Endothelial cell of umbilical vein (primary cell): ENCODE data around the gene ZFX. TPM values are rescaled to one million over a fixed set of nuclear protein-coding genes. Genes with fewer than 3 reads are reported as not detected.

Source experiments
- Bru-seq: library from RNA; stranded (reverse); fragments of 400-500 nt; gene quantifications from one replicate; lab custom pipeline; 2021; lab: Mats Ljungman, UMichigan
- BruChase-seq, 2 experiments: library from RNA; stranded (reverse); fragments of 400-500 nt; gene quantifications; one replicate each; lab custom pipeline; 2021; lab: Mats Ljungman, UMichigan
- BruUV-seq: library from RNA; stranded (reverse); fragments of 400-500 nt; replicated peaks from 2 replicates; lab custom pipeline; 2021; lab: Mats Ljungman, UMichigan
- CTCF ChIA-PET: fragments of 300-600, 350-600 bp; sonication (Branson Sonifier 250); formaldehyde crosslinking; loops from one replicate; lab custom pipeline; 2021; ENCODE audit warnings: antibody characterized with exemption, inconsistent platforms; lab: Charles Lee
- POLR2A ChIA-PET: fragments of 300-600, 350-600 bp; sonication (Branson Sonifier 250); formaldehyde crosslinking; loops from one replicate; lab custom pipeline; 2021; ENCODE audit warnings: antibody characterized with exemption, inconsistent platforms; lab: Charles Lee
- DNase-seq: peaks from one replicate; pipeline ENCODE4 v3.0.0-alpha.2; 2011; ENCODE audit warnings: low read depth, low spot score
- FAIRE-seq: peaks from 2 replicates; lab custom pipeline; 2011; peaks lifted over from hg19 to GRCh38; lab: Jason Lieb, UNC
- H2AFZ ChIP-seq: 2 replicates; pipeline ENCODE4 v1.6.0; 2012; ENCODE audit warnings: low read depth, low read length, control low read depth, inconsistent platforms
- H3K27ac ChIP-seq: 2 replicates; pipeline ENCODE4 v1.5.1; 2011; ENCODE audit warnings: low read depth, mild to moderate bottlenecking, control low read depth, low read length, moderate library complexity; ENCODE audit not compliant: insufficient read depth
- H3K27me3 ChIP-seq, 2 experiments: 2 replicates each; pipeline versions ENCODE4 v1.6.0 to v1.6.1; 2011; ENCODE audit warnings: low read length in 2 of 2, mixed read lengths in 1 of 2; ENCODE audit not compliant: control insufficient read depth in 2 of 2, insufficient read depth in 2 of 2
- H3K36me3 ChIP-seq, 2 experiments: 2 replicates in 1 of 2; 3 replicates in 1 of 2; pipeline ENCODE4 v1.5.1; 2011; ENCODE audit warnings: low read length in 2 of 2, mild to moderate bottlenecking in 1 of 2, moderate library complexity in 1 of 2; ENCODE audit not compliant: control insufficient read depth in 2 of 2, insufficient read depth in 2 of 2; ENCODE audit errors: extremely low read depth in 1 of 2
- H3K4me1 ChIP-seq: 3 replicates; pipeline ENCODE4 v1.5.1; 2011; ENCODE audit warnings: mild to moderate bottlenecking, low read length; ENCODE audit not compliant: control insufficient read depth, insufficient read depth; ENCODE audit errors: extremely low read depth
- H3K4me2 ChIP-seq: 2 replicates; pipeline ENCODE4 v1.6.1; 2011; ENCODE audit warnings: low read length, control low read depth, mixed read lengths; ENCODE audit not compliant: insufficient read depth
- H3K4me3 ChIP-seq, 3 experiments: fragments of 200-600 bp in 1 of 3; sonication (generic), shearing (Covaris generic) in 1 of 3; replicated peaks in 1 of 3; 2 replicates each; pipeline ENCODE4 v1.5.1; 2011 to 2016; ENCODE audit warnings: control low read depth in 3 of 3, low read length in 3 of 3, mild to moderate bottlenecking in 2 of 3, inconsistent platforms in 1 of 3, low read depth in 1 of 3, moderate library complexity in 1 of 3; ENCODE audit not compliant: insufficient read depth in 1 of 3
- H3K79me2 ChIP-seq: 2 replicates; pipeline ENCODE4 v1.6.0; 2012; ENCODE audit warnings: low read length, inconsistent platforms; ENCODE audit not compliant: control insufficient read depth, insufficient read depth
- H3K9ac ChIP-seq: replicated peaks from 2 replicates; pipeline ENCODE3; 2011; ENCODE audit warnings: low read length, control low read depth; ENCODE audit not compliant: insufficient read depth; ENCODE audit errors: extremely low read depth
- H3K9me1 ChIP-seq: replicated peaks from 3 replicates; pipeline ENCODE4 v1.6.0; 2011; ENCODE audit warnings: mild to moderate bottlenecking, low read length; ENCODE audit not compliant: control insufficient read depth, insufficient read depth; ENCODE audit errors: extremely low read depth
- H3K9me3 ChIP-seq: replicated peaks from 2 replicates; pipeline ENCODE4 v1.5.1; 2012; ENCODE audit warnings: low read length, inconsistent platforms; ENCODE audit not compliant: control insufficient read depth, insufficient read depth
- H4K20me1 ChIP-seq: replicated peaks from 2 replicates; pipeline ENCODE3; 2011; ENCODE audit warnings: mild to moderate bottlenecking, low read length; ENCODE audit not compliant: control insufficient read depth, insufficient read depth; ENCODE audit errors: extremely low read depth
- EZH2 ChIP-seq: IDR thresholded peaks from 2 replicates; pipeline ENCODE4 v1.6.1; 2012; ENCODE audit warnings: borderline replicate concordance, low read depth, mild to moderate bottlenecking, moderate library complexity, low read length, inconsistent platforms; ENCODE audit not compliant: severe bottlenecking
- FOS ChIP-seq: IDR thresholded peaks from 2 replicates; pipeline ENCODE4 v1.6.1; 2011; ENCODE audit warnings: mild to moderate bottlenecking, low read length, moderate library complexity, borderline replicate concordance; ENCODE audit not compliant: insufficient read depth
- GATA2 ChIP-seq: IDR thresholded peaks from 2 replicates; pipeline ENCODE4 v1.7.0; 2011; ENCODE audit warnings: low read depth, mild to moderate bottlenecking, moderate library complexity, mixed read lengths, low read length; ENCODE audit not compliant: insufficient read length, insufficient read depth
- JUN ChIP-seq: IDR thresholded peaks from 2 replicates; pipeline ENCODE4 v1.6.1; 2011; ENCODE audit warnings: borderline replicate concordance, low read depth; ENCODE audit not compliant: insufficient read length, insufficient read depth
- MAX ChIP-seq: IDR thresholded peaks from 2 replicates; pipeline ENCODE4 v1.6.1; 2011; ENCODE audit not compliant: insufficient read depth, insufficient read length
- MYC ChIP-seq: IDR thresholded peaks from one replicate; pipeline ENCODE4 v1.6.1; 2011; ENCODE audit warnings: mild to moderate bottlenecking, low read depth, low read length
- POLR2A ChIP-seq: IDR thresholded peaks from 2 replicates; pipeline ENCODE4 v1.6.1; 2012; ENCODE audit warnings: low read depth, mild to moderate bottlenecking, control low read depth, low read length
- POLR2AphosphoS5 ChIP-seq: IDR thresholded peaks from 2 replicates; pipeline ENCODE4 v1.6.1; 2012; ENCODE audit warnings: low read depth, mild to moderate bottlenecking, control low read depth, low read length, moderate library complexity; ENCODE audit not compliant: insufficient read depth
- dilution Hi-C: fragments of 300-500 bp; cut with MboI; formaldehyde crosslinking; loops from one replicate; pipeline ENCODE4 v1.15.0; 2019; ENCODE audit warnings: low sequenced_read_pairs; ENCODE audit not compliant: extremely low pct_ligation_motif_present
- intact Hi-C: fragments of 100-400 bp; cut with micrococcal nuclease; formaldehyde crosslinking; loops from one replicate; pipeline ENCODE4 v1.10.0; 2022
- long read RNA-seq: library from polyadenylated mRNA; stranded (forward); transcript quantifications from one replicate; pipeline ENCODE4 v2.0.0, GENCODE V29; 2021
- polyA minus RNA-seq, 3 experiments: library from RNA; depleted of rRNA, polyadenylated mRNA; stranded (reverse); fragments of >200 nt; gene quantifications; 1 replicate in 1 of 3; 2 replicates in 2 of 3; pipeline ENCODE4 v1.2.3, GENCODE V29; 2011
- polyA plus RNA-seq, 4 experiments: library from polyadenylated mRNA; depleted of rRNA in 3 of 4; stranded (reverse) in 3 of 4; unstranded in 1 of 4; fragments of >200 nt; gene quantifications; 2 replicates each; pipeline versions ENCODE4 v1.2.1 to v1.2.3, GENCODE V29; 2011 to 2012; ENCODE audit warnings: missing spikeins in 1 of 4
- total RNA-seq: library from RNA; stranded (reverse); gene quantifications from 2 replicates; pipeline ENCODE4 v1.2.3, GENCODE V29; 2021
- TF ChIP-seq, protein P1 (sequence below), 2 donors: IDR thresholded peaks; 1 replicate in 1 of 2; 2 replicates in 1 of 2; pipeline ENCODE4 v1.5.1; 2011; ENCODE audit warnings: low read length in 2 of 2, mild to moderate bottlenecking in 2 of 2, moderate library complexity in 2 of 2, control low read depth in 1 of 2, inconsistent platforms in 1 of 2, low read depth in 1 of 2; ENCODE audit not compliant: insufficient read depth in 1 of 2; ENCODE audit errors: extremely low read depth in 1 of 2

Gene ZFX
- total RNA-seq (32.1 and 34.1 TPM in 2 replicates), polyA plus RNA-seq (6.0 and 11.4 TPM in 2 replicates), polyA minus RNA-seq (53.9 and 59.0 TPM in 2 replicates), Bru-seq, nascent RNA (percentile 92 among the genes with signal in this experiment), BruChase-seq, experiment 1, labeled RNA remaining after a 6-hour chase (percentile 82 among the genes with signal in this experiment), BruChase-seq, experiment 2, labeled RNA remaining after a 2-hour chase (percentile 85 among the genes with signal in this experiment)
- polyA plus RNA-seq (2011; cell fraction: cytosol; rRNA removed) = 9.0 and 9.6 TPM in 2 replicates
- 28.2 and 30.6 TPM in 2 replicates for polyA plus RNA-seq (2011; cell fraction: nucleus; rRNA removed)
- 14.8 TPM in 2 replicates for polyA plus RNA-seq (2012)
- polyA minus RNA-seq (2011; cell fraction: cytosol; rRNA and poly(A)+ RNA removed) = 63.0 TPM
- 60.4 and 61.5 TPM in 2 replicates for polyA minus RNA-seq (2011; cell fraction: nucleus; rRNA and poly(A)+ RNA removed)
- long read RNA-seq, full-length matches to known transcripts = 1 of 8 reads
- long read RNA-seq, partial matches to known transcripts = 0 of 8 reads
- long read RNA-seq, other reads (novel, unspliced or antisense) = 7 of 8 reads

DNA sequence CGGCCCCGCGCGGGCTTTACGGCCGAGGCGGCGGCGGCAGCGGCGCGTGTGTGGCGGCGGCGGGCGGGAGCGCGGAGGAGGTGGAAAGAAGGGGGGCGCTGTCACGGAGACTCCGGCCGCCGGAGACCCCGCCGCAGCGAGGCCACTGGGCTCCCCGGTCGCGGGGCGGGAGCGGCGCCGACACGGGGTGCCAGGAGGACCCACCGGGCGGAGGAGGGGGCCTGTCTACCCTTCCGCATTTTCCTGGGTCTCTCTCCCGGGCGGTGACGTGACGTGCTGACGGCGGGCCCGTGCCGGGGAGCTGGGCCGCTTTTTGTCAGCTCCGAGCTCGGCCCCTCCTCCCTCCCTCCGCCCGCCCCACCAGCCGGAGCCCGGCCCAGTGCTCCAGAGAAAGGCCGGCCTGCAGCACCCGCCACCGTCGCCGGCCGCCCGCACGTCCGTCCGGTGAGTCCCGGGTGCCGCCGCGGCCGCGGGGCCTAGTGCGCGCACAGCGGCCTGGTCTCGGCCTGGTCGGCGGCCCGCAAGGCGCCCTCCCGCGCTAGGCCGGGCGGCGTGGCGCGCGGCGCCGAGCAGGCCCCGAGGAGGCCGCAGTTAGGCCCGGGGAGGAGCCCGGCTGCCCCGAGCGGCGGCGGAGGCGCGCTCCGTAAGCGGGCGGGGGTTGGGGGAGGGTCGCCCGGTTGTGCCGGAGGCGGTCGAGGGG, at the start of gene ZFX:
Gene ZFX, plus strand, starts transcription at position 379 of the 700 bp plus-strand sequence. CDS start 23,014 bp downstream, outside the sequence.
- no peaks in the 10 kb centered on the region for H4K20me1 ChIP-seq
- ChIA-PET POLR2A (no interaction called here), CTCF (no interaction called here)
- intact Hi-C loops (loop anchor here (10.0 kb wide), 1 partner anchor 245 kb away; the partner anchor contains the start of genes APOO and CXorf58), dilution Hi-C loops (no loop called here)
- TF ChIP-seq EZH2 (no peak), POLR2A (peak; percentile 8)
- no peaks in the 10 kb centered on the region for H3K9me3 ChIP-seq
- BruUV-seq = no TSS peak
- DNase-seq (peak; percentile 23), FAIRE-seq (no peak)
- peak within 1 kb of the TSS; percentile 41 for H2AFZ ChIP-seq
- no peaks in the 10 kb centered on the region for H3K9me1 ChIP-seq
- peak within 1 kb of the TSS; percentile 88 for H3K4me2 ChIP-seq
- peaks cover 53% of the 10 kb centered on the region for H3K4me1 ChIP-seq
- no peaks in the 10 kb centered on the region for H3K36me3 ChIP-seq
- no peaks in the 10 kb centered on the region for H3K27me3 ChIP-seq
- H3K9ac ChIP-seq = peak within 1 kb of the TSS; percentile 87
- peak within 1 kb of the TSS; percentile 68 to 90 (median 79) for H3K4me3 ChIP-seq
- H3K79me2 ChIP-seq = peaks cover 42% of the 10 kb centered on the region
- peak within 1 kb of the TSS; percentile 86 for H3K27ac ChIP-seq

- H2AFZ ChIP-seq = peak overlapping the region; percentile 20
- dilution Hi-C loops = no loop called here
These were observed 48.8 kb upstream of the ZFX start for GRCh38 chrX:24100713-24101112.

More at GRCh38 chrX:24100713-24101112, 48.8 kb upstream of the ZFX start:
- no peaks in the 10 kb centered on the region for H3K9me1 ChIP-seq
- no peak overlapping the region for H3K9ac ChIP-seq
- no peak for TF ChIP-seq FOS
- no peak for TF ChIP-seq JUN
- TF ChIP-seq POLR2AphosphoS5 = no peak
- TF ChIP-seq MYC = no peak
- TF ChIP-seq, protein P1, sequence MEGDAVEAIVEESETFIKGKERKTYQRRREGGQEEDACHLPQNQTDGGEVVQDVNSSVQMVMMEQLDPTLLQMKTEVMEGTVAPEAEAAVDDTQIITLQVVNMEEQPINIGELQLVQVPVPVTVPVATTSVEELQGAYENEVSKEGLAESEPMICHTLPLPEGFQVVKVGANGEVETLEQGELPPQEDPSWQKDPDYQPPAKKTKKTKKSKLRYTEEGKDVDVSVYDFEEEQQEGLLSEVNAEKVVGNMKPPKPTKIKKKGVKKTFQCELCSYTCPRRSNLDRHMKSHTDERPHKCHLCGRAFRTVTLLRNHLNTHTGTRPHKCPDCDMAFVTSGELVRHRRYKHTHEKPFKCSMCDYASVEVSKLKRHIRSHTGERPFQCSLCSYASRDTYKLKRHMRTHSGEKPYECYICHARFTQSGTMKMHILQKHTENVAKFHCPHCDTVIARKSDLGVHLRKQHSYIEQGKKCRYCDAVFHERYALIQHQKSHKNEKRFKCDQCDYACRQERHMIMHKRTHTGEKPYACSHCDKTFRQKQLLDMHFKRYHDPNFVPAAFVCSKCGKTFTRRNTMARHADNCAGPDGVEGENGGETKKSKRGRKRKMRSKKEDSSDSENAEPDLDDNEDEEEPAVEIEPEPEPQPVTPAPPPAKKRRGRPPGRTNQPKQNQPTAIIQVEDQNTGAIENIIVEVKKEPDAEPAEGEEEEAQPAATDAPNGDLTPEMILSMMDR (IDR thresholded peaks at IDR 0.05; ENCODE audit: extremely low read depth in 1 of 2, insufficient read depth in 1 of 2, low read depth in 1 of 2, low read length in 2 of 2) = no peak
- no peak for TF ChIP-seq MAX
- no peak for TF ChIP-seq POLR2A
- TF ChIP-seq GATA2 = no peak
- TF ChIP-seq EZH2 = no peak
- H4K20me1 ChIP-seq = no peaks in the 10 kb centered on the region
- FAIRE-seq (peak; percentile 4), DNase-seq (peak; percentile 2)
- CTCF ChIA-PET = no interaction called here
- H3K27ac ChIP-seq = no peak overlapping the region
- BruUV-seq = no TSS peak
- no peaks in the 10 kb centered on the region for H3K9me3 ChIP-seq
- POLR2A ChIA-PET = no interaction called here
- intact Hi-C loops = no loop called here
- H3K4me2 ChIP-seq = no peak overlapping the region
- H3K36me3 ChIP-seq = no peaks in the 10 kb centered on the region
- no peaks in the 10 kb centered on the region for H3K4me1 ChIP-seq
- H3K4me3 ChIP-seq = no peak overlapping the region
- no peaks in the 10 kb centered on the region for H3K27me3 ChIP-seq
- no peaks in the 10 kb centered on the region for H3K79me2 ChIP-seq
